Parathyroid adenoma (tissue), 2 donors: Measurements from ENCODE around the gene DNAAF5.

Source experiments
- H2AFZ ChIP-seq: fragments of 300-600 bp; sonication (generic); one replicate; pipeline ENCODE4 v1.7.0; 2017; ENCODE audit warnings: antibody characterized with exemption, mild to moderate bottlenecking
- H3K27ac ChIP-seq: fragments of 300-600 bp; sonication (generic); one replicate; pipeline ENCODE4 v1.7.0; 2017
- H3K27me3 ChIP-seq: fragments of 300-600 bp; sonication (generic); one replicate; pipeline ENCODE4 v1.7.0; 2017; ENCODE audit warnings: low read length; ENCODE audit not compliant: control insufficient read depth, insufficient read depth
- H3K36me3 ChIP-seq: fragments of 300-600 bp; sonication (generic); one replicate; pipeline ENCODE4 v1.7.0; 2017; ENCODE audit warnings: low read length; ENCODE audit not compliant: control insufficient read depth, insufficient read depth
- H3K4me1 ChIP-seq: fragments of 300-600 bp; sonication (generic); one replicate; pipeline ENCODE4 v1.7.0; 2017; ENCODE audit warnings: control low read depth
- H3K4me2 ChIP-seq: fragments of 300-600 bp; sonication (generic); one replicate; pipeline ENCODE4 v1.7.0; 2017; ENCODE audit warnings: low read length
- H3K4me3 ChIP-seq: fragments of 300-600 bp; sonication (generic); one replicate; pipeline ENCODE4 v1.7.0; 2017; ENCODE audit warnings: low read depth, low read length
- H3K79me2 ChIP-seq: fragments of 300-600 bp; sonication (generic); one replicate; pipeline ENCODE4 v1.7.0; 2017; ENCODE audit warnings: control low read depth
- H3K9ac ChIP-seq: fragments of 300-600 bp; sonication (generic); one replicate; pipeline ENCODE4 v1.7.0; 2017; ENCODE audit warnings: mild to moderate bottlenecking
- H3K9me3 ChIP-seq: fragments of 300-600 bp; sonication (generic); one replicate; pipeline ENCODE4 v1.7.0; 2017; ENCODE audit warnings: low read length; ENCODE audit not compliant: control insufficient read depth
- TF ChIP-seq, protein P1 (sequence below): fragments of 300-600 bp; sonication (generic); IDR thresholded peaks from one replicate; pipeline ENCODE4 v1.7.0; 2017; ENCODE audit warnings: antibody characterized with exemption, mild to moderate bottlenecking
- donor health status: primary hyperparathyroidism.

Gene DNAAF5

DNA sequence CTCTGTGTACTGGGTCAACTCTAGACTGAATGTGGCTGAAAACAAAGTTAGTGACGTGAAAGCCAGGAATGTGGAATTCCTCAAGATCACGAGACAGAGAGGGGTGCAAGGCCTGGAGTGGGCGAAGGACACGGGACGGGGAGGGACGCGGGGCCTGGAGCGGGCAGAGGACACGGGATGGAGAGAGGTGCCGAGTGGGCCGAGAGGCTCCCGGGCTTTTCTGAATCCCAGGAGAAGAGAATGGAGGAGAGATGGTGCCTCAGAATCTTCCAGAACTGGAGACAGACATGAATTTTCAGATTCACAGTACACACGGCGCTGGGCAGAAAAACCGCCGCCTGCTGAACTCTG, 51.2 kb downstream of the DNAAF5 start:
- H3K79me2 ChIP-seq: no peaks in the 10 kb centered on the region
- H3K36me3 ChIP-seq: no peaks in the 10 kb centered on the region
- H2AFZ ChIP-seq: no peak overlapping the region
- no peak overlapping the region for H3K4me3 ChIP-seq
- no peak overlapping the region for H3K27ac ChIP-seq
- TF ChIP-seq, protein P1, sequence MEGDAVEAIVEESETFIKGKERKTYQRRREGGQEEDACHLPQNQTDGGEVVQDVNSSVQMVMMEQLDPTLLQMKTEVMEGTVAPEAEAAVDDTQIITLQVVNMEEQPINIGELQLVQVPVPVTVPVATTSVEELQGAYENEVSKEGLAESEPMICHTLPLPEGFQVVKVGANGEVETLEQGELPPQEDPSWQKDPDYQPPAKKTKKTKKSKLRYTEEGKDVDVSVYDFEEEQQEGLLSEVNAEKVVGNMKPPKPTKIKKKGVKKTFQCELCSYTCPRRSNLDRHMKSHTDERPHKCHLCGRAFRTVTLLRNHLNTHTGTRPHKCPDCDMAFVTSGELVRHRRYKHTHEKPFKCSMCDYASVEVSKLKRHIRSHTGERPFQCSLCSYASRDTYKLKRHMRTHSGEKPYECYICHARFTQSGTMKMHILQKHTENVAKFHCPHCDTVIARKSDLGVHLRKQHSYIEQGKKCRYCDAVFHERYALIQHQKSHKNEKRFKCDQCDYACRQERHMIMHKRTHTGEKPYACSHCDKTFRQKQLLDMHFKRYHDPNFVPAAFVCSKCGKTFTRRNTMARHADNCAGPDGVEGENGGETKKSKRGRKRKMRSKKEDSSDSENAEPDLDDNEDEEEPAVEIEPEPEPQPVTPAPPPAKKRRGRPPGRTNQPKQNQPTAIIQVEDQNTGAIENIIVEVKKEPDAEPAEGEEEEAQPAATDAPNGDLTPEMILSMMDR: no peak
- H3K4me1 ChIP-seq: no peaks in the 10 kb centered on the region
- H3K4me2 ChIP-seq: no peak overlapping the region
- H3K9ac ChIP-seq: no peak overlapping the region
- H3K27me3 ChIP-seq: no peaks in the 10 kb centered on the region
- H3K9me3 ChIP-seq: no peaks in the 10 kb centered on the region

DNA sequence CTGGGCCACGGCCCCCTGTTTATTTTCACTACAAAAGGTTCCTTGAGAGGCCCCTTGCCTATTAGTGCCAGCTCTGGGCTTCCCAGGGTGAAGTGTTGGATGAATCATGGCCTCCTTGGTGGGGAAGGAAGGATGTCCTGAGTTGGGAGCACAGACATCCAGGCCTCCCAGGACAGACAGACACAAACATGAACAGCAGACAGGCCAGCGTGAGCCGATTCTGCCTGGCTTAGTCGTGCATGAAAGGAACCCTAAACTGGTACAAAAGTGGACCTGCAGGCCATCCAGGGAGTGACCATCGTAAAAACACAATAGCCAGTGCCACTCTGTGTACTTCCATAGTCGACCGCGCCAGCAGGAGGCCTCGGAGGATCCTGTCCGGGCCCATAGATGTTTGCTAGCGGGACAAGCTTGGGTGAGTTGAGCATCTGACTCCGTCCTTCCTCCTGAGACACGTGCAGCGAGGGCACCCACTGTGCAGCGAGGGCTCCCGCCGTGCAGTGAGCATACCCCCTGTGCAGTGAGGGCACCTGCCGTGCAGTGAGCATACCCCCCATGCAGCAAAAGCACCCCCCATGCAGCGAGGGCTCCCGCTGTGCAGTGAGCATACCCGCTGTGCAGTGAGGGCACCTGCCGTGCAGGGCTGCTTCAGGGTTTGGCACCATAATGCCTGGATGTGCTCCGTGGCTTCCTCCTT, 51.9 kb downstream of the DNAAF5 start:
- Histone ChIP-seq H3K27ac (no peak overlapping the region), H3K27me3 (no peaks in the 10 kb centered on the region), H3K79me2 (no peaks in the 10 kb centered on the region), H3K4me3 (no peak overlapping the region), H2AFZ (no peak overlapping the region), H3K36me3 (no peaks in the 10 kb centered on the region), H3K4me1 (no peaks in the 10 kb centered on the region), H3K9me3 (no peaks in the 10 kb centered on the region), H3K9ac (no peak overlapping the region), H3K4me2 (no peak overlapping the region)
- TF ChIP-seq, protein P1: no peak

DNA sequence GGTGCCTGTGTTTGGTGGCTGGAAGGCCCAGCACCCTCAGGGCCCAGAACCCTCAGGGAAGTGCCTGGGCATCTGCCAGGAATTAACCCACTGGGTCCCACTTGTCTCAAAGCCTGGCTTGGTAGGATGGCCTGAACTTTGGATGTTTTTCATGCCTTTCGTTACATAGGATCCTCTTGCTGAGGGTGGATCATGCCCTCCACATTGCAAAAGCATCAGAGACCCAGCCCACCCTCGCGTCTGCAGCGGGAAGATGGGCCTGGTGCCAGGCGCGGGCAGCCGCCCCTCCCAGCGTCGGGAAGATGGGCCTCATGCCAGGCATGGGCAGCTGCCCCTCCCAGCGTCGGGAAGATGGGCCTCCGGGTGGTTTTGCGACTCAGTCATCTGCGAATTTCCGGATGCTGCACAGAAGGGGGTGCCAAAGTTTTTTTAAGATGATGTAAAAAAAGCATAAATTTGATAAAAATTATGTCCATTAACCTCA, 52.5 kb downstream of the DNAAF5 start:
- H3K9me3 ChIP-seq: no peaks in the 10 kb centered on the region
- no peak overlapping the region for H3K9ac ChIP-seq
- no peak overlapping the region for H3K4me3 ChIP-seq
- H3K27ac ChIP-seq: no peak overlapping the region
- H3K4me2 ChIP-seq: no peak overlapping the region
- H2AFZ ChIP-seq: no peak overlapping the region
- H3K4me1 ChIP-seq: no peaks in the 10 kb centered on the region
- no peaks in the 10 kb centered on the region for H3K27me3 ChIP-seq
- no peaks in the 10 kb centered on the region for H3K36me3 ChIP-seq
- TF ChIP-seq, protein P1: no peak
- H3K79me2 ChIP-seq: no peaks in the 10 kb centered on the region

DNA sequence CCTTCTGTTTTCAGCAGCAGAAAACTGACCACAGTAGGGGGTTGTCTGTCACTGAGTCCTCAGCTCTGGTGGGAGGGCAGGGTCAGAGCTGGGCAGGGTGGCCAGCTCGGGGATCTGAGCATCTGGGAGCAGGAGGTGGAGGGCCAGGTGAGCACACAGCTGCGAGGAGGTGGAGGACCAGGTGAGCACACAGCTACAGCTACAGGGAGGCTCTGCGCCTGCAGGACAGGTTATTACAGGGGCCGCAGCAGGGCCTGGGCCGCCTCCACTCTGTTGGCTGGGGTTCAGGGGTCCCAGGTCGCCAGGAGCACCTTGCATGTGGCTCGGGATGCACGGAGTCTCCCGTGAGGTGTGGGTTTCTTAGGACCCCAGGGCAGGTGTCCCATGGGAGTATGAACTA, 53.0 kb downstream of the DNAAF5 start:
- Histone ChIP-seq H3K4me1 (no peaks in the 10 kb centered on the region), H3K27me3 (no peaks in the 10 kb centered on the region), H3K36me3 (no peaks in the 10 kb centered on the region), H2AFZ (no peak overlapping the region), H3K4me3 (no peak overlapping the region), H3K9ac (no peak overlapping the region), H3K4me2 (no peak overlapping the region), H3K9me3 (no peaks in the 10 kb centered on the region), H3K27ac (no peak overlapping the region), H3K79me2 (no peaks in the 10 kb centered on the region)
- TF ChIP-seq, protein P1: no peak

DNA sequence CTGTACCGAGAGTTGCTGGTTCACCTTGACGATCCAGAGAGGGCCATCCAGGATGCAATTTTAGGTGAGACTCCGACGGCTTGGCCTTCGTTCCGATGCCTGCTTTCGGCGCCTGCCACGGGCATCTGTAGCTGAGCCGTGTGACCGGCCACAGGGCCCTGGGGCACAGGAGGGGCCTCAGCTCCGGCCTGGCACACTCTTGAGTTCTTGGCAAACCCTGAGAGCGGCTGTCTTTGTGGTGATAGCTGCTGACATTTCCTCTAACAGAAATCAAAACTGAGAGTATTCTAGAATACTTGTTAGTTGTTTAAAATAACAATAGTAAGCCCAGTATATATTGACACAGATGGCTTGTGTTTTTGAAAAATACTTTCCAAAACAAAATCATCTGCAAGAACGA, 53.6 kb downstream of the DNAAF5 start:
- no peak overlapping the region for H3K4me2 ChIP-seq

More for the DNA sequence above, 53.6 kb downstream of the DNAAF5 start:
- H3K27me3 ChIP-seq: no peaks in the 10 kb centered on the region
- no peaks in the 10 kb centered on the region for H3K4me1 ChIP-seq
- H3K9ac ChIP-seq: no peak overlapping the region
- no peaks in the 10 kb centered on the region for H3K9me3 ChIP-seq
- no peak overlapping the region for H3K27ac ChIP-seq
- H3K4me3 ChIP-seq: no peak overlapping the region
- TF ChIP-seq, protein P1: no peak
- H3K79me2 ChIP-seq: no peaks in the 10 kb centered on the region
- no peaks in the 10 kb centered on the region for H3K36me3 ChIP-seq
- no peak overlapping the region for H2AFZ ChIP-seq
